HEK293 (cell line): ENCODE results near the gene SLC17A4.

ENCODE experiments used
- CTCF ChIP-seq: fragments of 450-650 bp; formaldehyde crosslinking; IDR thresholded peaks from 2 replicates; pipeline ENCODE4 v1.5.1; 2016; ENCODE audit warnings: missing biosample characterization, missing genetic modification characterization
- ZNF121 ChIP-seq: fragments of 450-650 bp; formaldehyde crosslinking; IDR thresholded peaks from 2 replicates; pipeline ENCODE4 v1.5.1; 2016; ENCODE audit warnings: missing biosample characterization, missing genetic modification characterization
- ZNF48 ChIP-seq: fragments of 450-650 bp; formaldehyde crosslinking; IDR thresholded peaks from 2 replicates; pipeline ENCODE4 v1.5.1; 2016; ENCODE audit warnings: missing biosample characterization, missing genetic modification characterization
- TF ChIP-seq, protein P1 (sequence below): fragments of 450-650 bp; formaldehyde crosslinking; IDR thresholded peaks from 2 replicates; pipeline ENCODE4 v1.5.1; 2016; ENCODE audit warnings: missing biosample characterization, missing genetic modification characterization

GRCh38 chr6:25794784-25795183, 40.2 kb downstream of the SLC17A4 start:
- TF ChIP-seq CTCF (tag by site-specific recombination), result no peak
- TF ChIP-seq ZNF121 (tag by site-specific recombination), result no peak
- TF ChIP-seq, protein P1, sequence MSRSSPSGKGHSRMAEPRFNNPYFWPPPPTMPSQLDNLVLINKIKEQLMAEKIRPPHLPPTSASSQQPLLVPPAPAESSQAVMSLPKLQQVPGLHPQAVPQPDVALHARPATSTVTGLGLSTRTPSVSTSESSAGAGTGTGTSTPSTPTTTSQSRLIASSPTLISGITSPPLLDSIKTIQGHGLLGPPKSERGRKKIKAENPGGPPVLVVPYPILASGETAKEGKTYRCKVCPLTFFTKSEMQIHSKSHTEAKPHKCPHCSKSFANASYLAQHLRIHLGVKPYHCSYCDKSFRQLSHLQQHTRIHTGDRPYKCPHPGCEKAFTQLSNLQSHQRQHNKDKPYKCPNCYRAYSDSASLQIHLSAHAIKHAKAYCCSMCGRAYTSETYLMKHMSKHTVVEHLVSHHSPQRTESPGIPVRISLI (tag by site-specific recombination), result no peak
- no peak for TF ChIP-seq ZNF48 (tag by site-specific recombination)
